ENCODE measurements around the gene IQSEC3.
"Not testable (repeated sequence)": the region's sequence is repeated elsewhere in the genome, so short reads cannot be mapped to it uniquely, and the experiment has no call there.

IQSEC3 gene

DNA sequence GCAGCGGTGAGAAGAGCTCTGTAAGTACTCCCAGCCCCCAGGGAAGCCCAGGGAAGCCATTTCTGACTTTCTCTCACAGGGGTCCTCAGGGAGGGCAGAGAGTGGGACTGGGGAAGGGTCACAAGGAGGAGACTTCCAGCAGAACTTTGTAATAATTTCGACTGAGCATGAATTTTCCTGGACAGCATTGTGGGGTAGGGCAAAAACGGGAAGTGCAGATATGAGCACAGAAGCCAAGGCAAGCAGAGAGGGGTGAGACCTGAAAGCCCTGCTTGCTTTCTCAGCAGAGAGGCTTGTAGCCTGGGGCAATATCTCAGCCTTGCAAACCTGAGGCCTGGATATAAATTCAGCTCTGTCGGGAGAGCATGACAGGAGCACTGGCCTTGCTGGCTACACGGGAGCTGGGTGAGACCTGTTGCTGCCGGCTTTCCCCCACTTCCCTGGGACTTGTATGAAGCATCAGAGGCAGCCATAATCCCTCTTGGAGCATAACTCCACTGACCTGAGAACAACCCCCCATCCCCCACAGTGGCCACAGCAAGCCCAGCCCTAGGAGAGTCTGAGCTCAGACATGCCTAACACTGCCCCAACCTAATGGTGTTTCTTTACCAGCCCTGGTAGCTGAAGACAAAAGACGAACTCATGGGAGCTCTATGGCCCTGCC lies 9.8 kb upstream of the IQSEC3 start:
- in situ Hi-C loops (cut with MboI; ENCODE audit: low pct_unique_long_range_greater_than_20kb, low sequenced_read_pairs, unreplicated experiment) = no loop called here
- TF ChIP-seq, protein P1, sequence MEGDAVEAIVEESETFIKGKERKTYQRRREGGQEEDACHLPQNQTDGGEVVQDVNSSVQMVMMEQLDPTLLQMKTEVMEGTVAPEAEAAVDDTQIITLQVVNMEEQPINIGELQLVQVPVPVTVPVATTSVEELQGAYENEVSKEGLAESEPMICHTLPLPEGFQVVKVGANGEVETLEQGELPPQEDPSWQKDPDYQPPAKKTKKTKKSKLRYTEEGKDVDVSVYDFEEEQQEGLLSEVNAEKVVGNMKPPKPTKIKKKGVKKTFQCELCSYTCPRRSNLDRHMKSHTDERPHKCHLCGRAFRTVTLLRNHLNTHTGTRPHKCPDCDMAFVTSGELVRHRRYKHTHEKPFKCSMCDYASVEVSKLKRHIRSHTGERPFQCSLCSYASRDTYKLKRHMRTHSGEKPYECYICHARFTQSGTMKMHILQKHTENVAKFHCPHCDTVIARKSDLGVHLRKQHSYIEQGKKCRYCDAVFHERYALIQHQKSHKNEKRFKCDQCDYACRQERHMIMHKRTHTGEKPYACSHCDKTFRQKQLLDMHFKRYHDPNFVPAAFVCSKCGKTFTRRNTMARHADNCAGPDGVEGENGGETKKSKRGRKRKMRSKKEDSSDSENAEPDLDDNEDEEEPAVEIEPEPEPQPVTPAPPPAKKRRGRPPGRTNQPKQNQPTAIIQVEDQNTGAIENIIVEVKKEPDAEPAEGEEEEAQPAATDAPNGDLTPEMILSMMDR (IDR thresholded peaks at IDR 0.05; ENCODE audit: extremely low read depth, insufficient read depth, missing control alignments) = no peak
- no peak for DNase-seq (ENCODE audit: low spot score)

DNA sequence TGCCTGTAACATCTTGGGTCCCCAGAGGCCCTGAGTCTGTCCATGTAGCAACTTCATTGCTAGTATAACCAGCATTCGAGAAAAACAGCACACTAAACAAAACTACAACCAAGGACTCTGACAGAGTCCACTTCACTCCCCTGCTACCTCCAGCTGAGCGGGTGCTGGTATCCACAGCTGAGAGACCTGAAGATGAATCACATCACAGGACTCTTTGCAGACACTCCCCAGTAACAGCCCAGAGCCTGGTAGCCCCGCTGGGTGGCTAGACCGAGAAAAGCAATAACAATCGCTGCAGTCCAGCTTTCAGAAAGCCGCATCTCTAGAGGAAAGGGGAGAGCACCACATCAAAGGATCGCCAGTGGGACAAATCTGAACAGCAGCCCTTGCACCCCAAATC lies 9.0 kb upstream of the IQSEC3 start:
- DNase-seq (ENCODE audit: low spot score) = no peak
- TF ChIP-seq, protein P1 (IDR thresholded peaks at IDR 0.05; ENCODE audit: extremely low read depth, insufficient read depth, missing control alignments) = no peak
- in situ Hi-C loops (cut with MboI; ENCODE audit: low pct_unique_long_range_greater_than_20kb, low sequenced_read_pairs, unreplicated experiment) = no loop called here

DNA sequence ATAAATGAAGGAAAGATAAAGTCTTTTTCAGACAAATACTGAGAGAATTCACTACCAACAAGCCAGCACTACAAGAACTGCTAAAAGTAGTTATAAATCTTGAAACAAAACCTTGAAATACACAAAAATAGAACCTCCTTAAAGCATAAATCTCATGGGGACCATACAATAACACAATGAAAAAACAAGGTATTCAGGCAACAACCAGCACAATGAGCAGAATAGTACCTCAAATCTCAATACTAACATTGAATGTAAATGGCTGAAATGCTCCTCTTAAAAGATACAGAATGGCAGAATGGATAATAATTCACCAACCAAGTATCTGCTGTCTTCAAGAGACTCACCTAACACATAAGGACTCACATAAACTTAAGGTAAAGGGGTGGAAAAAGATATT lies 7.7 kb upstream of the IQSEC3 start:
- in situ Hi-C loops (cut with MboI; ENCODE audit: low pct_unique_long_range_greater_than_20kb, low sequenced_read_pairs, unreplicated experiment) = no loop called here
- TF ChIP-seq, protein P1 (IDR thresholded peaks at IDR 0.05; ENCODE audit: extremely low read depth, insufficient read depth, missing control alignments) = no peak
- no peak for DNase-seq (ENCODE audit: low spot score)

DNA sequence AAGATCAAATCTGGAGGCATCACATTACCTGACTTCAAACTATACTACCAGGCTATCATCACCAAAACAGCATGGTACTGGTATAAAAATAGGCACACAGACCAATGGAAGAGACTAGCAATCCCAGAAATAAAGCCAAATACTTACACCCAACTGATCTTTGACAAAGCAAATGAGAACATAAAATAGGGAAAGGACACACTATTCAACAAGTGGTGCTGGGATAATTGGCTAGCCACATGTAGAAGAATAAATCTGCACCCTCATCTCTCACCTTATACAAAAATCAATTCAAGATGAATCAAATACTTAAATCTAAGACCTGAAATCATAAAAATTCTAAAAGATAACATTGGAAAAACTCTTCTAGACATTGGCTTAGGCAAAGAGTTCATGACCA lies 4.7 kb upstream of the IQSEC3 start:
- DNase-seq (ENCODE audit: low spot score); in situ Hi-C loops (cut with MboI; ENCODE audit: low pct_unique_long_range_greater_than_20kb, low sequenced_read_pairs, unreplicated experiment): not testable (repeated sequence)

DNA sequence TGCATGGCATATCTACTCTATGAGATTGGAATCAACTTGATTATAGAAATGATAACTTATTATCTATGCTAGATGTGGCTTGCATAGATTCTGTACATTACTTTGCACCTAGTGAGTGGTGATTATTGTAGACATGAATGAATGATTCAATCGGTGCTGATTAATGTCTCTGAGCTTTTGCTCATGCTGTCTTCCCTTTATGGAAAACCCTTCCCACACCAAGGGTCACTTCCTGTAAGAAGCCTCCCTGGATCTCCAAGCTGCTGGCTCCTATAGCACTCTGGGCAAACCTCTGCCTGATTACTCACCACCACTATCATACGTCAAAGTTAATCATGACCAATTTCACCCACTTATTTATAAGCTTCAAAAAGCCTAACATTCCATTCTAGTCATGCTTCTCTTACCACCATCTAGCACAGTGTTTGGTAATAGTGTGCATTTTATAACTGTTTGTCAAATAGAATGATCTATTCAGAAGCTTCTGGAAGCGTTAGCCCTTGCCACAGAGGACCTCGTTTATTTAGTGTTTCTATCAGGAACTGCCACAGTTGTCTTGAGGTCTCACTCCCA lies 990 bp upstream of the IQSEC3 start:
- DNase-seq (ENCODE audit: low spot score); in situ Hi-C loops (cut with MboI; ENCODE audit: low pct_unique_long_range_greater_than_20kb, low sequenced_read_pairs, unreplicated experiment): not testable (repeated sequence)

DNA sequence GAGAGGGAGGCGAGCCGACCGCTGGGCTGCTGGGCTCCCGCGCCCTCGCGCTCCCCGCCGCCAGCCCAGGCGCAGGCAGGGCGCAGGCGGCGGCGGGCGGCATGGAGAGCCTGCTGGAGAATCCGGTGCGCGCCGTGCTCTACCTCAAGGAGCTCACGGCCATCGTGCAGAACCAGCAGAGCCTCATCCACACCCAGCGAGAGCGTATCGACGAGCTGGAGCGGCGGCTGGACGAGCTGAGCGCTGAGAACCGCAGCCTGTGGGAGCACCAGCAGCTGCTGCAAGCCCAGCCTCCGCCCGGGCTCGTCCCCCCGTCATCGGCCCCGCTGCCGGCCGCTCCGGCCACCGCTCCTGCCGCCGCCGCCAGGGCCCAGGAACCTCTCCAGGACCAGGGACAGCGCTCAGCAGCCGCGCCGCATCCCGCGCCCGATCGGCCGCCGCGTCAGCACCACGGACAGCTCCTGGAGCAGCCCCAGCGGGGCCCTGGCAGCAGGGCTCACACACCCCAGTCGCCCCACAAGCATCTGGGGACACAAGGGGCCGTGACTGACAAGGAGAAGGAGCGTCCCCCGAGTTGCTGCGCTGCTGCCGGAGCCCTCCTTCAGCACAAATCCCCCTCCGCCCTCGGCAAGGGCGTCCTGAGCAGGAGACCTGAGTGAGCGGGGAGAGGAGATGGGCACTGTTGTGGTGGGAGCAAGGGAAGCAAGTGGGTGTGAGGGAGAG lies 376 bp downstream of the IQSEC3 start:
- in situ Hi-C loops (cut with MboI; ENCODE audit: low pct_unique_long_range_greater_than_20kb, low sequenced_read_pairs, unreplicated experiment); DNase-seq (ENCODE audit: low spot score): not testable (repeated sequence)

DNA sequence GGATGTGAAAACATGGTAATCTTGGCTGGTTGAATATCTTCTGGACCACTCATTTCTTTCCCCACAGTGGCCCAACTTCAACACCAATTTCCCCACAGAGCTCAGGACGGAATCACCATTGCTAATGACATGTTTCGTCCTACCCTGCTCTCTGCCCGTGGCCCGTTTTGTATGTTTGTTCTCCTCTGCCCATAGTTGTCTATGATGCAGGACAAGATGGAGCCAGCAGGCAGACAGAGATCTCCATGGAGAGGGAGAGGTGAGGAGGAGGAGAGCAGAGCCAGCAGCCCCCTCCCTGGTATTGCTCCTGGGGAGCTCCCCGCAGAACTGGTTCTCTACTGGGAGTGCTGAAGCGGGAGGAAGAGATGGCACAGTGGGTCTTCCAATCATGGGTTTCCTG lies 3.1 kb downstream of the IQSEC3 start:
- in situ Hi-C loops (cut with MboI; ENCODE audit: low pct_unique_long_range_greater_than_20kb, low sequenced_read_pairs, unreplicated experiment); DNase-seq (ENCODE audit: low spot score): not testable (repeated sequence)

DNA sequence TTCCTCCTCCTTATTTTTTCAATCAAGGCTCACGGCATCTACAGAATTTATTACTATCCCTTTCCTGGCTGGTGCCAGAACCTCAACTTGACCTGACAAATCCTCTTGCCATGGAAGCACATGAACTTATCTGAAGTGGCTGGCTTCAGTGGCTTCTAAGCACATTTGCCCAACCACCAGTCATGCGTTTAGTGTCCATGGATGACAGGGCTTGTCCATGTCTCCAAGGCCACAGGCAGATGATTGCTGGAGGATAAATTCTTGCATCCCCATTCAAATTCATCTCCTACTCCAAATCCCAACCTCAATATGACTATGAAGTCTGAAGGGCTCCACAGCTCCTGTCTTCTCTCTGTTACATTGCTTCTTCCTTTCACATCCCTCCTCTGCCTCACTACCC lies 4.0 kb downstream of the IQSEC3 start:
- in situ Hi-C loops (cut with MboI; ENCODE audit: low pct_unique_long_range_greater_than_20kb, low sequenced_read_pairs, unreplicated experiment); DNase-seq (ENCODE audit: low spot score): not testable (repeated sequence)

DNA sequence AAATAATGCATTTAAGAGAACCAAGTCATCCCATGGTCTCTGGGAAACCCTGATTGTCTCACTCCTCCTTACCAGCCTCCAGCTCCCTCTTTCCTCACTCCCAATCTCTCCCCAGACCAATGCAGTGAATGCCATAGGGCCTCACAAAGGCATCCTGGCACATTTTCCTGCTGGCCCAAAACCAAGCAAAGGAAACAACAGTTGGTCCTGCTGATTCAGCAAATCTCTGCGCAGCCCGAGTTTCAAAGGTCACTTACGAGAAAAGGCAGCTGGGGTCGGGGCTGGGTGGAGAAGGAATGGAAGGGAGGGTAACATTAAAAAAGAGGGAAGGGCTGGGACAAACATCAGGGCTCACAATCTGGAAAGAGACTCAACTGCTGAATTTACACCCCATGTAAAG lies 5.5 kb downstream of the IQSEC3 start:
- DNase-seq (ENCODE audit: low spot score); in situ Hi-C loops (cut with MboI; ENCODE audit: low pct_unique_long_range_greater_than_20kb, low sequenced_read_pairs, unreplicated experiment): not testable (repeated sequence)

DNA sequence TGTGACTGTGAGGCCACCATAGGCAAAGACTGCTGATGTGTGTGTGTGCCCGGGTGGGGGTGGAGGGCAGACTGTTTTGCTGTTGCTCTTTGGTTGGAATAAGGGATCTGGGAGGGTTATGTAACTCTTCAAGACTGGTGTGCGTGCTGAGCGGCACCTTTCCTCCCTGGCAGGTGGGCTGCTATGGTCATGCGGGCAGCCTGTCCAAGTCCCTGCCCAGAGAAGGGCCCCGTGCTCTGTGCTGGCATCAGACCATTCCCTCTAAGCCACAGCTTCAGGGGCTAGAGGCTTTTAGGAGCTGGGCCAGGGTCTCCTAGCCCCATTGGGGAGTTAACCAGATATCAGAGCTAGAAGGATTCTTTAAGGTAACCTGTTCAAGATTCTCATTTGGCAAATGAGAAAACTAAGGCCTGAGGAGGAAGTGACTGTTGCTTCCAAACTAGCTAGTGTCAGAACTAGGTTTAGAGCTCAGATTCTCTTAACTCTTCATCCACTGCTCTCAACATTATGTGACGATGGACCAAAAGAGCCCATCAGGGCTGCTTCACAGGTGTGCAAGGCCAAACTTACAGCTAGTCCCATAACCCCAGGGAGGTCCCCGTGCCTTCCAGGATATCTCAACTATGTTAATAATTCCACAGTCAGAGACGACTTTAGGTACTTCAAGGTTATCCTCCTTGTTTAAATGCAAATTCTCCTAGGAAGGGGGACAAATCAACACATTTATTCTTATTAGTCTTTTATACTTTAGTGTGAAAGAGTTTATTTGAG lies 8.0 kb downstream of the IQSEC3 start:
- DNase-seq (ENCODE audit: low spot score); in situ Hi-C loops (cut with MboI; ENCODE audit: low pct_unique_long_range_greater_than_20kb, low sequenced_read_pairs, unreplicated experiment): not testable (repeated sequence)

DNA sequence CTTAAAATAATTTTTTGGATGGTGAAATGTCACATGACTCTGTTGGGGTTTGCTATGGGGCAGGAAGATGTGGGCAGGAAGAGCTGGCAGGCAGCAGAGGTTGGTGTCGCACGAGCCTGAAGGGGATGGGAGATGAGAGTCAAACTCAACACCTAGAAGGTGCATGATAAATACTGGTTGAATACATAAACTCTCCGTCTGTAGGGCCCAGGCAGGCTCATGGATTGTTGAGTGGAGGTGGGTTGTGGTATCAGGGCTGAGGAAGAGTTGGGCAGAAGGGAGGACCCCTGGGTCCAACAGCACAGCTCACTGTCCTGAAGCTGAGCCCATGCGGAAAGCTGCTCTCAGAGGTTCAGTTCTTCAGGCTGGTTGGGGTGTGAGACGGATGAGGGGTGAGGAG lies 9.0 kb downstream of the IQSEC3 start:
- in situ Hi-C loops (cut with MboI; ENCODE audit: low pct_unique_long_range_greater_than_20kb, low sequenced_read_pairs, unreplicated experiment); DNase-seq (ENCODE audit: low spot score): not testable (repeated sequence)

DNA sequence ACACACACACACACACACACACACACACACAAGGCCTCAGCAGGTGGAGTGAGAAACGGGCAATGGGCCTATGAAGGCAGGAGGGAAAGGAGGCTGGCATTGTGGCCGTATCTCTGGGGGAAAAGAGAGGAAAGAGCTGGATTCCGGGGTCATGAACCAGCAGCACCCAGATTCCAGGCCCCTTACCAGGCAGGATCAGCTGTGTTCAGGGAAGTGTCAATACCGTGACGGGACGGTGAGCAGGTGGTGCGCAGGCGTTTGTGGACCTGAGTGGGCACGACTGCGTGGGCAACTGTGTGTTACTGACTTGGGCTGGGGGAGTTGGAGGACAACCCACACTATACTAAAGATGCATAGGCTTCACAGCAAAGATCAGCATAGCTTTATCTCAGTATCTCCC lies 9.5 kb downstream of the IQSEC3 start:
- in situ Hi-C loops (cut with MboI; ENCODE audit: low pct_unique_long_range_greater_than_20kb, low sequenced_read_pairs, unreplicated experiment); DNase-seq (ENCODE audit: low spot score): not testable (repeated sequence)

DNA sequence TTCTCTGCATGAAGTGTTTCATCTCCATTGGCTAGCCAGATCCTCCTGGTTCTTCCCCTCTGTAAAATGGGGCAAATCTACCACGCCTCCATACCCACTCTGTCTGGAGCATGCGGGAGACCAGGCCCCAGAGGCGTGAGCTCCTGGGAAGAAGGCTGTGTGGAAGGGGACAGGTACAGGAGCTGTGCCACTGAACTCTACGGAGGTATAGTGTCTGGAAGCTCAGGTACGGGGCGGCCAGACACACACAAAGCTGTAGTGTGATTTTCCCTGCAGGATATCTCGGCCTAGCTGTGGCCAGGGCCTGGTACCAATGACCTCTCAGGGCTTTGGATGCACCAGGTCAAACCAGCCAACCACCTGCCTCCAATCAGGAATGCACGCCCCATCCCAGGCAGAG lies 10.0 kb downstream of the IQSEC3 start:
- in situ Hi-C loops (cut with MboI; ENCODE audit: low pct_unique_long_range_greater_than_20kb, low sequenced_read_pairs, unreplicated experiment) = not testable (repeated sequence)

More for the DNA sequence above, 10.0 kb downstream of the IQSEC3 start:
- not testable (repeated sequence) for DNase-seq (ENCODE audit: low spot score)

All from GM13977 (cell line).